Caco-2 (cell line): ENCODE results near the gene TRIM71. TPM values are rescaled to one million over a fixed set of nuclear protein-coding genes. Genes with fewer than 3 reads are reported as not detected.
A peak's percentile ranks its signal among the peaks of the same experiment; 100 is the strongest.

ENCODE experiments used
- BruUV-seq: library from RNA; stranded (reverse); fragments of 400-500 nt; replicated peaks from 2 replicates; lab custom pipeline; 2021; lab: Mats Ljungman, UMichigan
- CTCF ChIA-PET: fragments of 300-600 bp; sonication (Branson Sonifier 250); formaldehyde crosslinking; loops from one replicate; lab custom pipeline; 2022; ENCODE audit warnings: antibody characterized with exemption; lab: Charles Lee
- POLR2A ChIA-PET: fragments of 300-600 bp; sonication (Branson Sonifier 250); formaldehyde crosslinking; loops from one replicate; lab custom pipeline; 2022; ENCODE audit warnings: antibody characterized with exemption; lab: Charles Lee
- DNase-seq, 2 experiments: peaks; one replicate each; pipeline versions ENCODE4 v3.0.0 to v3.0.0-alpha.2; 2020 to 2022
- H3K27me3 ChIP-seq: replicated peaks from 2 replicates; pipeline ENCODE4 v1.6.0; 2011; ENCODE audit warnings: low read length; ENCODE audit not compliant: control insufficient read depth, insufficient read depth
- H3K36me3 ChIP-seq: 2 replicates; pipeline ENCODE4 v1.5.1; 2011; ENCODE audit warnings: low read length; ENCODE audit not compliant: control insufficient read depth, insufficient read depth
- H3K4me1 ChIP-seq: fragments of 250-450 bp; sonication (Bioruptor Pico); 2 replicates; pipeline ENCODE4 v1.5.1; 2020; ENCODE audit warnings: mild to moderate bottlenecking
- H3K4me3 ChIP-seq: 2 replicates; pipeline ENCODE4 v1.5.1; 2011; ENCODE audit warnings: low read depth, mild to moderate bottlenecking, control low read depth, low read length
- H3K9me3 ChIP-seq: fragments of 250-450 bp; sonication (Bioruptor Pico); 2 replicates; pipeline ENCODE4 v1.5.1; 2020; ENCODE audit warnings: mild to moderate bottlenecking, moderate library complexity
- H3K27ac Mint-ChIP-seq: one replicate; pipeline ENCODE4 v1.8.0; 2022; ENCODE audit warnings: mixed read lengths; ENCODE audit not compliant: unreplicated experiment
- H3K27me3 Mint-ChIP-seq: one replicate; pipeline ENCODE4 v1.8.0; 2022; ENCODE audit warnings: mixed read lengths; ENCODE audit not compliant: insufficient read depth, unreplicated experiment
- H3K36me3 Mint-ChIP-seq: one replicate; pipeline ENCODE4 v1.8.0; 2022; ENCODE audit warnings: mild to moderate bottlenecking, mixed read lengths; ENCODE audit not compliant: insufficient read depth, unreplicated experiment
- H3K4me1 Mint-ChIP-seq: one replicate; pipeline ENCODE4 v1.8.0; 2022; ENCODE audit warnings: low read depth, mixed read lengths; ENCODE audit not compliant: unreplicated experiment
- H3K4me3 Mint-ChIP-seq: one replicate; pipeline ENCODE4 v1.8.0; 2022; ENCODE audit warnings: mild to moderate bottlenecking, moderate library complexity, mixed read lengths; ENCODE audit not compliant: unreplicated experiment
- H3K9me3 Mint-ChIP-seq: one replicate; pipeline ENCODE4 v1.8.0; 2022; ENCODE audit warnings: mixed read lengths; ENCODE audit not compliant: unreplicated experiment
- CTCF ChIP-seq, 2 experiments: fragments of 200-600 bp in 1 of 2; IDR thresholded peaks; 1 replicate in 1 of 2; 2 replicates in 1 of 2; pipeline versions ENCODE4 v1.5.1 to v1.8.0; 2011 to 2022; ENCODE audit warnings: antibody characterized with exemption in 1 of 2, control low read depth in 1 of 2, inconsistent platforms in 1 of 2, low read depth in 1 of 2, low read length in 1 of 2, mild to moderate bottlenecking in 1 of 2, moderate library complexity in 1 of 2; ENCODE audit not compliant: insufficient read depth in 1 of 2, severe bottlenecking in 1 of 2, unreplicated experiment in 1 of 2
- intact Hi-C: fragments of 100-400 bp; cut with micrococcal nuclease; formaldehyde crosslinking; loops from one replicate; pipeline ENCODE4 v1.10.0; 2022; ENCODE audit not compliant: unreplicated experiment
- total RNA-seq: library from RNA; stranded (reverse); gene quantifications from 2 replicates; pipeline ENCODE4 v1.2.3, GENCODE V29; 2022

TRIM71 gene
- total RNA-seq, 1 experiment from 2014 or later = 68.4 TPM

GRCh38 chr3:32872487-32873382 lies 54.9 kb downstream of the TRIM71 start:
- Mint-ChIP-seq H3K27ac (peak overlapping the region; percentile 55), H3K9me3 (no peaks in the 10 kb centered on the region), H3K4me3 (no peak overlapping the region), H3K36me3 (peaks cover 44% of the 10 kb centered on the region), H3K27me3 (no peaks in the 10 kb centered on the region), H3K4me1 (peaks cover 28% of the 10 kb centered on the region)
- peaks cover 25% of the 10 kb centered on the region for H3K4me1 ChIP-seq
- POLR2A ChIA-PET = no interaction called here
- no TSS peak for BruUV-seq
- no peaks in the 10 kb centered on the region for H3K9me3 ChIP-seq
- CTCF ChIA-PET = no interaction called here
- H3K4me3 ChIP-seq = no peak overlapping the region
- no peak for DNase-seq
- peaks cover 3% of the 10 kb centered on the region for H3K36me3 ChIP-seq
- H3K27me3 ChIP-seq = no peaks in the 10 kb centered on the region
- TF ChIP-seq CTCF (IDR thresholded peaks at IDR 0.05; ENCODE audit: insufficient read depth in 1 of 2, low read depth in 1 of 2, low read length in 1 of 2, severe bottlenecking in 1 of 2, unreplicated experiment in 1 of 2) = no peak
- intact Hi-C loops = no loop called here

- no peak overlapping the region for H3K27ac Mint-ChIP-seq
- DNase-seq = no peak
- no peak overlapping the region for H3K4me3 Mint-ChIP-seq
- TF ChIP-seq CTCF (IDR thresholded peaks at IDR 0.05; ENCODE audit: insufficient read depth in 1 of 2, low read depth in 1 of 2, low read length in 1 of 2, severe bottlenecking in 1 of 2, unreplicated experiment in 1 of 2) = no peak
- no peaks in the 10 kb centered on the region for H3K9me3 Mint-ChIP-seq
- Histone ChIP-seq H3K36me3 (peaks cover 3% of the 10 kb centered on the region), H3K27me3 (no peaks in the 10 kb centered on the region), H3K4me3 (no peak overlapping the region), H3K9me3 (no peaks in the 10 kb centered on the region), H3K4me1 (peaks cover 25% of the 10 kb centered on the region)
- no peaks in the 10 kb centered on the region for H3K27me3 Mint-ChIP-seq
- no TSS peak for BruUV-seq
- ChIA-PET POLR2A (no interaction called here), CTCF (no interaction called here)
- intact Hi-C loops = no loop called here
- H3K36me3 Mint-ChIP-seq = peaks cover 49% of the 10 kb centered on the region
- peaks cover 32% of the 10 kb centered on the region for H3K4me1 Mint-ChIP-seq
Observed at GRCh38 chr3:32873531-32874130, 55.8 kb downstream of the TRIM71 start.

- Mint-ChIP-seq H3K9me3 (no peaks in the 10 kb centered on the region), H3K27me3 (no peaks in the 10 kb centered on the region), H3K4me1 (peaks cover 14% of the 10 kb centered on the region), H3K36me3 (peaks cover 74% of the 10 kb centered on the region), H3K27ac (no peak overlapping the region), H3K4me3 (no peak overlapping the region)
- ChIA-PET CTCF (no interaction called here), POLR2A (no interaction called here)
- BruUV-seq = no TSS peak
- Histone ChIP-seq H3K4me3 (no peak overlapping the region), H3K9me3 (no peaks in the 10 kb centered on the region), H3K27me3 (no peaks in the 10 kb centered on the region), H3K4me1 (no peaks in the 10 kb centered on the region), H3K36me3 (peaks cover 3% of the 10 kb centered on the region)
- intact Hi-C loops = no loop called here
- TF ChIP-seq CTCF (IDR thresholded peaks at IDR 0.05; ENCODE audit: insufficient read depth in 1 of 2, low read depth in 1 of 2, low read length in 1 of 2, severe bottlenecking in 1 of 2, unreplicated experiment in 1 of 2) = no peak
- DNase-seq = no peak
Observed at GRCh38 chr3:32876920-32877319, 59.1 kb downstream of the TRIM71 start.
